Astrocyte of the cerebellum (primary cell): ENCODE results near the gene MAOA.

Experiments used
- DNase-seq: peaks from one replicate; pipeline ENCODE4 v3.0.0-alpha.2; 2011; ENCODE audit warnings: low read depth
- H3K4me3 ChIP-seq: 2 replicates; pipeline ENCODE4 v1.5.1; 2011; ENCODE audit warnings: mild to moderate bottlenecking, low read depth, low read length, moderate library complexity
- CTCF ChIP-seq: IDR thresholded peaks from 2 replicates; pipeline ENCODE4 v1.5.1; 2012; ENCODE audit warnings: low read length, low read depth, moderate library complexity, mild to moderate bottlenecking; ENCODE audit errors: missing control alignments
- in situ Hi-C: cut with HindIII; loops from 2 replicates; pipeline ENCODE4 v1.10.0; 2017; ENCODE audit warnings: low sequenced_read_pairs

MAOA gene

GRCh38 chrX:43676971-43677572, 21.0 kb downstream of the MAOA start:
- no peak overlapping the region for H3K4me3 ChIP-seq
- TF ChIP-seq CTCF = no peak
- in situ Hi-C loops = no loop called here
- no peak for DNase-seq

DNA sequence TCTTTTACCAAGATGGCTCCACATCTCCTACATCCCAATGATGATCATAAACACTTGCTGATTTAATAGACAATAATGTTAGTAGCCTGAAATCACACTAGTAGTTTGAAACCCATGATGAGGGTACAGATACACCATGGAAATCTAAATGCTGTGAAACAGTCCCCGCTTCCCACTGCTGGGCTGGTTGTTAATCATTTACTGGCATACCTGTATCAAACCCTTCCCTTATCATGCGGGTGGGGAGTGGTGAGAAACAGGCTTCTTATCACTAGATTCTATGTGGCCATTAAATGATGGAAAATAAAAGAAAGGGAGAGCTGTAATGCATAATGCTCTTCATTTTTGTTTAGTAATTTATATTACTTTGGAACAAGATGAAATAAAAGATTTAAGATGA, 21.9 kb downstream of the MAOA start:
- no peak for TF ChIP-seq CTCF
- DNase-seq = no peak
- in situ Hi-C loops = no loop called here

DNA sequence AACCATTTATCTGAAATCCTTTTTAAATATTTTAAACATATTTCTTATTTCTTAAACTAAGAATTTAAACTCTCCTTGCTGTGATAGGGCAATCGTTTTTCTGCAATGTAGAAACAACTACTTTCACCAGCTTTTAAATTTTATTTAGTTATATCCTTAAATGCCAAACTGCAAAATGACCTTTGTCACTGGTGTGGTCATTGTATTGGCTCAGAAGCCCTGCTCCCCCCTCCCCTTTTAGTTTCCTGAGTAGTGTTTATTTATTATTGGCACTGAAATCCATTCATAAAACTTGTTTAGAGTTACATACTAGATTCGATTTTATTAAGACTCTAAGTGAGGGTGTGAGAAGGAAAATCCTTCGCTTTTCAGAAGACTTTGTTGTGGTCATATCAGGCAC, 23.0 kb downstream of the MAOA start:
- H3K4me3 ChIP-seq = no peak overlapping the region
- no peak for DNase-seq
- in situ Hi-C loops = no loop called here
- TF ChIP-seq CTCF = no peak

More for the DNA sequence above, 21.9 kb downstream of the MAOA start:
- no peak overlapping the region for H3K4me3 ChIP-seq

- no peak overlapping the region for H3K4me3 ChIP-seq
- no peak for DNase-seq
- no peak for TF ChIP-seq CTCF
- in situ Hi-C loops = no loop called here
These were observed 23.7 kb downstream of the MAOA start for GRCh38 chrX:43679778-43680177.

DNA sequence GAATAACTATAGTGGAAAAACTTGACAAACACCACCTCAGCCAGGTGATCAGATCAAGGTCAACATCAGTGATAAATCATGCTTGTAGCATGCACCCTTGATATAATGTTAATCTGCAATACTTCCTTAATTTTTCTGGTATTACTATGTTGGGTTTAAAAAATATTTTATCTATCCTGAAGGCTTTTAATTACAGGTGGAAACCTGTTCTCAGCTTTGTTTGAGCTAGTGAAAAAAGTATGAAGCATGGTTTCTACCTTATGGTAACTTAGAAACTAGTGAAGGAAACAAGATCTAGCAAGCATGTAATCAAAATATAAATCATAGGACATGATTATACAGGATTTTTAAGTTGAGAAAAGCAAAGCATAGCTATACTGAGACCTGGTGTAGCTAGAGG, 26.6 kb downstream of the MAOA start:
- TF ChIP-seq CTCF = no peak
- in situ Hi-C loops = no loop called here
- no peak for DNase-seq

GRCh38 chrX:43685221-43685620, 29.1 kb downstream of the MAOA start:
- no peak for DNase-seq
- in situ Hi-C loops = no loop called here
- TF ChIP-seq CTCF = no peak
- H3K4me3 ChIP-seq = no peak overlapping the region

More for the DNA sequence above, 26.6 kb downstream of the MAOA start:
- no peak overlapping the region for H3K4me3 ChIP-seq
